HEK293T (cell line): Measurements from ENCODE around the gene SLC47A2.

ENCODE experiments used
- ARNT ChIP-seq: fragments of 450-650 bp; IDR thresholded peaks from 2 replicates; pipeline ENCODE4 v1.6.1; 2017; ENCODE audit warnings: mild to moderate bottlenecking
- CTBP1 ChIP-seq: fragments of 450-650 bp; IDR thresholded peaks from 2 replicates; pipeline ENCODE4 v1.6.1; 2016; ENCODE audit warnings: borderline replicate concordance
- FOXA1 ChIP-seq: fragments of 450-650 bp; IDR thresholded peaks from 2 replicates; pipeline ENCODE4 v1.6.1; 2016; ENCODE audit warnings: mild to moderate bottlenecking
- FOXM1 ChIP-seq: fragments of 450-650 bp; IDR thresholded peaks from 2 replicates; pipeline ENCODE4 v1.6.1; 2017; ENCODE audit warnings: mild to moderate bottlenecking, borderline replicate concordance
- HDGF ChIP-seq: fragments of 450-650 bp; IDR thresholded peaks from 2 replicates; pipeline ENCODE4 v1.6.1; 2017; ENCODE audit warnings: antibody characterized with exemption, borderline replicate concordance
- LEF1 ChIP-seq: fragments of 450-650 bp; IDR thresholded peaks from 2 replicates; pipeline ENCODE4 v1.6.1; 2017; ENCODE audit warnings: mild to moderate bottlenecking, borderline replicate concordance
- NFRKB ChIP-seq: fragments of 450-650 bp; IDR thresholded peaks from 2 replicates; pipeline ENCODE4 v1.6.1; 2016; ENCODE audit warnings: mild to moderate bottlenecking, moderate library complexity
- SP1 ChIP-seq: fragments of 450-650 bp; IDR thresholded peaks from 2 replicates; pipeline ENCODE4 v1.6.1; 2017
- TARDBP ChIP-seq: fragments of 450-650 bp; IDR thresholded peaks from 2 replicates; pipeline ENCODE4 v1.6.1; 2016
- ZNF384 ChIP-seq: fragments of 450-650 bp; IDR thresholded peaks from 2 replicates; pipeline ENCODE4 v1.6.1; 2016

DNA sequence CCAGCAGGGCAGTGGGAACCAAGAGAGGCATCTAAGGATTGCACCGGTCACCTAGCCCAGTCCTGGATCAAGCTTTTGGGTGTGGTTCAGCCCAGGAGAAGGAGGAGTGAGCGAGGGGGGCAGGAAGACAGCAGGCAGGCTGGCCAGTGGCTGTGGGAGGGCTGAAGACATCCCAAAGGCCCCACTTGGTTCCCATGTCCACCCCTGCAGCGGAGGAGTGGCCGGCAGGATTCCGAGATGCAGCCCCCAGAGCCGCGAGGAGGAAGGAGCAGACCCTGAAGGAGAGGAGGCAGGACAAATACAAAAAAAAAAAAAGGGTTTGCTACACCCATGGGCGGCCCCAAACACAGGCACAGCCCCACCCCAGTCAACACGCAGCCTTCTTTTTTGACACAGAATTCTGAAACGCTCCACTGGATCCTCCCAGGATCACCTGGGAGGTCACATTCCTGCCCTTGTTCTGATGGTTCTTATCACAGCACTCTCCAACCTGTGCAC, 1.1 kb upstream of the SLC47A2 start:
- TF ChIP-seq TARDBP (no peak), NFRKB (no peak), CTBP1 (no peak), SP1 (no peak), ZNF384 (no peak), ARNT (no peak), FOXM1 (no peak), LEF1 (no peak), HDGF (no peak), FOXA1 (no peak)
